GM19467 (cell line): ENCODE data around the gene SNTG2.
"Not testable (repeated sequence)": the region's sequence is repeated elsewhere in the genome, so short reads cannot be mapped to it uniquely, and the experiment has no call there.

Source experiments
- ATAC-seq: cut with Tn5 transposase; IDR thresholded peaks from one replicate; pipeline ENCODE4 v1.9.1; 2021; ENCODE audit warnings: mild to moderate bottlenecking, moderate library complexity; ENCODE audit not compliant: unreplicated experiment

SNTG2 gene

DNA sequence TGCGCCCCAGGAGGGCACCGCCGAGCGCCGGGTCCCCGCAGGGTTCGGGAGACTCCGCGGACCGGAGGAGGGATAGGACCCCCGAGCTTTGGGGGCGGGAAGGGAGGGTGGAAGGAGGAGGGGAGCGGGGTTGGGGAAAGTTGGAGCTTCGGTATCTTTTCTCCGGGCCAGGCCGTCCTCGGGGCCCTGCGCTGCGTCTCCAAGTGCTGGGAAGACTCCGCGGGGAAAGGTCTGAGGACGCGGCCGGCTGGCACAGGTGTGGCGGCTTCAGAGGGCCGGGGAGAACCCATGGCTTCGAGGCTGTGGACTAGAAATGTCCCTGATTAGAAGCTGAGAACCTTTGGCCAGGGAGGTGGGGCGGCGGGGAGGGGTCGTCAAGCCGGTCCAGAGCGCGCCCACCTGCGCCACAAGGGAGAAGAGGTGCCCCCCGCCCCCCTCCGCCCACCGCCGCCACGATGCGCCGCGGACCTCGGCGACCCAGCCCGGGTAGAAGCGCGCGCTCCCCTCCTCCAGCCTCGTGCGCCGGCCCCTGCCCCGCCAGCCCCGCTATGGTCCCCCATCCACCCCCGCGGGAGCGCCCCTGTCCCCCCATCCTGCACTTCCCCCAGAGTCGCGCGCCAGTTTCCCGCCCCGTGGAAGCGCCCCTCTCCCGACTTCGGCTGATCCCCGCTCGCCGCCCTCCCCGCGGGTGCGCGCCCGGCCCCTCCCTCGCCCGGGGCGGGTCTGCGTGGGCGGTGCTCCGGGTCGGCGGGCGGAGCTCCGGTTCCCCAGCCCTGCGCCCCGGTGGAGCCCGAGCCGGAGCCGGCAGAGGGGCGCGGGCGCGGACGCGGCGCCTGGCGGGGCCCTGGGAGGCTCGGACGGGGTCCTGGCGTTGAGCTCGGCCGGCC is at the start of gene SNTG2:
Gene SNTG2 (plus strand): TSS at position 770 of the 887 bp plus-strand sequence. CDS start 148 bp downstream, outside the sequence.
- ATAC-seq, result no peak

DNA sequence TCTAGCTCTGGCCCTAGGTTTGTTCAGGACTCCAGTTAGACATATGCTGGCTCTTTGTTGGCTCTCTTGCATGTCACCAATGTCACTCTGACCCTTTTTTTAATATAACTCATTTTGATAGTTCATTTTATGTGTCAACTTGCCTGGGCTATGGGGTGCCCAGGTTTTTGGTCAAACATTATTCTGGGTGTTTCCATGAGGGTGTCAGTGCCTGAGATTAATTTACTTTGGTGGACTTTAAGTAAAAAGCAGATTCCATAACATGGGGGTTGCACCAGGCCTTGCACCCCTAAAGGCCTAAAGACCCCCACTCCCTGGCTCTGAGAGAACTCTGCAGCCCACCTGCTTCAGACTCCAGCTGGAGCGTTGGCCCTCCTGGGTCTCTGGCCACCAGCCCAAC is 48.1 kb upstream of the SNTG2 start:
- no peak for ATAC-seq

DNA sequence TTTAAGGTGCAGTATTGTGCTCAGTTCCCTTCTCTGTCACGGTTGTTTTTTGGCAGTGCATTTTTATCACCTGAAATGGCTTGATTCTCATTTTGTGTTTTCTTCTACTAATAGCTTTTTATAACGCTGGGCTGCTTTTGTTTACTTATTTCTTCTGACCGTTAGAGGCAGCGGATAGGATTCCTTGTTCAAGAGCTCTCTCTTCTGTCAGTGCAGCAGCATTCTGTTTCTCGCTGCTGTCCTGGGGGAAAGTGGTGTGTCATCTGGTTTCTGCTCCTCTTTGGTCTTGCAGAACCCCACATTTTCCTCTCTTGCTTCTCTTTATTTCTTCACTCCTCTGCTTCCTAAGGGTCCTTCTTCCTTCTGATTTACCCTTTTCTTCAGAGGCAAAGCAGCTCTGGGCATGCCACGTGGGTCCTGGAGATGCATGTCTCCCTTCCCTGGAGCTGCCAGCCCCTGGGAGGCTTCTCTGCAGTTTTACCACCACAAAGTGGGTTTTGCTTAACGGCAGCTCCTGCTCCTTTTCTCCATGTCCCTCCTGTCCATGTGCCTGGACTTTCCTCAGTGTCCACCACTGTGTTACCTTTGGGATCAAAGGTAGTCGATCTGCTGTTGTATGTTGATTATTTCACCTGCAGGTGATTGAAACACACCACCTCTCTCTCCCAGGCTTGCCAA is 47.3 kb upstream of the SNTG2 start:
- no peak for ATAC-seq

DNA sequence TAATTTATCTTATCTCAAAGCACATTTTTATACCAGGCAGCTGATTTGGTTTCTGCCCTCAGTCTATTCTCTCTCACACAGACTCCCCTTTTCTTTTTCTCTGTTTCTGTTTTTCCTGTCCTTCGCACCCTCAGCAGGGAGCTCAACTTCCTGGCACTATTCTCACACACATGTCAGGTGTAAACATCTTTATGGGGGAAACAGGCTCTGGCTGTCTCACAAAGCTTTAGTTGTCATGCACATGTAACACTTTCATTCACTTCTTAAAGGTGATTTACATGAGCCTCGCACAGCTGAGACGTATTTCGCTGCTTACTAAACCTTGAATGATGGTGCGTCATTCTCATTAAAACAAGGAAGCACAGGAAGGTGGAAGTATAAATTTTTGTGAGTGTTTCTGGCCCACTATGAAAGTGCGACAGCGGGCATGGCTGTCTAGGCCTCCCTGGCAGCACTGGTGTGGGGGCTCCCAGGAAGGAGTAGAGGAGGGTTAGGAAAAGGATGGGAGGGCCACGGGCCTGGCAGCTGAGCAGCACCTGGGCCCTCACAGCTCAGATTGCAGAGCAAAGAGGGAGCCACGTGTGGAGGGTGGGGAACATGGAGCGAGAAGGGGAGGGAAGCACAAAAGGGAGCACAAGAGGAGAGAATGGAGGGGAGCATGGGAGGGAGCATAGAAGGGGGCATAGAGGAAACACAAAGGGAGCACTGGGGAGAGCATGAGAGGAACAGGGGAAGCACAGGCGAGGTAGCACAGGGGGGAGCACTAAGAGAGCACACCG is 46.2 kb upstream of the SNTG2 start:
- ATAC-seq, result no peak

DNA sequence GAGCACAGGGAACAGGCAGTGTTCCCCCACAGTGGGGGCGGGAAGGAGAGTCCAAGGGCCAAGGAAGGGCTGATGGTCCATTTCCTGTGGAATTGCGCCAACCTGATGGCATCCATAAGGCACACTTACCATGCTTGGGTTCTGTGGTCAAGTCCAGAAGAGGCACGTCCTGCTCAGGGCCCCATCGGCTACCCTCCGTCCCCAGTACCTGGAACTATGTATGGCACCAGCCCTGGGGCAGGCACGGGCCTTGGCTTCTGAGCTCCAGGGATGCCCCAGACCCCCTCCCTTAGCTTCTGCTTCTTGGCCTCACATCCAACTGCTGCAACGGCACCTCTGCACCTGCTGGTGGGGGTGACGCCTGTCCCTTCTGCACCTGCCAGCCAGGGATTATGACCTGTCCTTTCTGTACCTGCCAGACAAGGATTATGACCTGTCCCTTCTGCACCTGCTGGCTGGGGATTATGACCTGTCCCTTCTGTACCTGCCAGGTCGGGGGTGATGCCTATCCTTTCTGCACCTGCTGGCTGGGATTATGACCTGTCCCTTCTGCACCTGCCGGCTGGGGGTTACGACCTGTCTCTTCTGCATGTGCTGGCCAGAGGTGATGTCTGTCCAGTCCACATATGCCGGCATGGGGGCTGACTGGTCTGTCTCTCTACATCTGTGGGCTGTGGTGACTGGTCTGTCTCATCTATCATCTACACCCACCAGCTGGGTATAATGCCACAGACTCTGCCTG is 45.4 kb upstream of the SNTG2 start:
- no peak for ATAC-seq

DNA sequence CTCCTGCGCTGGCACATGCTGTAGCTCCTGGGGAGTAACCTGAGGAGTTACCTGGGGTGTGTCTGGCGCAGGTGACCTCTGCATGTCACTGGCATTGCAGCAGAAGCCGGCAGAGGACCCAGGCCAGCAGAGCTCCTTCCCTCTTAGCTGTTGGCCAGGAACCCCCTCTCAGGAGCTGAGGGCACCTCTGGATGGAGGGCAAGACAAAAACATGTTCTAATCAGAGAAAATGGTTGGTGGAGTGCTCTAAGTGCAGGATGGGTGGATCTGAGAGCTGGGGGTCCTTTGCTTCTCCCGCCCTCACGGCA is 44.9 kb upstream of the SNTG2 start:
- ATAC-seq, result no peak

DNA sequence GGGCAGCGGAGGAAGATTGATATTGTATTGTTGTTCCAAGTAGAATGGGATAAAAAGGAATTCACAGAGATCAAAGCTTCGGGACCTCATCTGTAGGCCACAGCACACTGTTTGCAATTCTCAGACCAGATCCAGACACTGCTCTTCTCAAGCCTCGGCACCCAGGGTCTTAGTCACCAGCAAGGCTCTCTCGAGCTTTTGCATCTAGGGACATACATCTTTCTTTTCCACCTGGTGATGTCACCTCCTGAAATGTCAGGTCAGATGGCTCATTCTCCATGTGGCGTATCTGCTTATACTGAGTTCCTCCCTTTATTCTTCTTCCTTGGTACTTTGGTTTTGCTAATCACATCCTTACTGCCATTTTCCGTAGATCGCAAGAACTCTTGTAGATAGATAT is 42.9 kb upstream of the SNTG2 start:
- no peak for ATAC-seq

DNA sequence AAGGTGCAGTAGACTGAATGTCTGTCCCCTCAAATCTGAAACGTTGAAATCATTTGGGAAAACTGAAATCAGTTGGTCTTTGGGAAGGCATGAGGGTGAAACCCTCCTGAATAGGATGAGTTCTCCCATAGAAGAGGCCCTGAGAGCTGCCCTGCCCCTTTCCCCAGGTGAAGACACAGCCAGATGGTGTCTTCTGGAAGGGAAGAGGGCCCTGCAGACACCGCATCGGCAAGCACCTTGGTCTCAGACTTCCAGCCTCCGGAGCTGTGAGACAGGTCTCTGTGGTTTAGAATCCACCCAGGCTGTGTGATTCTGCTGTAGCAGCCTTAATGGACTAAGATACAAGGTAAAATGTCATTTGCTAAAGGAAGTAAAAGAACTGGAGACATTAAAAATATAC is 42.1 kb upstream of the SNTG2 start:
- no peak for ATAC-seq

DNA sequence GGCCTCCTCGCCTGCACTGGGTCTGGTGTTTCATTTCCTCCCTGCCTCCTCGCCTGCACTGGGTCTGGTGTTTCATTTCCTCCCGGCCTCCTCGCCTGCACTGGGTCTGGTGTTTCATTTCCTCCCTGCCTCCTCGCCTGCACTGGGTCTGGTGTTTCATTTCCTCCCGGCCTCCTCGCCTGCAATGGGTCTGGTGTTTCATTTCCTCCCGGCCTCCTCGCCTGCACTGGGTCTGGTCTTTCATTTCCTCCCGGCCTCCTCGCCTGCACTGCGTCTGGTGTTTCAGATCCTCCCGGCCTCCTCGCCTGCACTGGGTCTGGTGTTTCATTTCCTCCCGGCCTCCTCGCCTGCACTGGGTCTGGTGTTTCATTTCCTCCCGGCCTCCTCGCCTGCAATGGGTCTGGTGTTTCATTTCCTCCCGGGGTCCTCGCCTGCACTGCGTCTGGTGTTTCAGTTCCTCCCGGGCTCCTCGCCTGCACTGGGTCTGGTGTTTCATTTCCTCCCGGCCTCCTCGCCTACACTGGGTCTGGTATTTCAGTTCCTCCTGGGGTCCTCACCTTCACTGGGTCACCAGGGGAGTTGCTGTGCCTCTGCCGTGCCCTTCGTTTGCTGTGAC is 40.8 kb upstream of the SNTG2 start:
- not testable (repeated sequence) for ATAC-seq

DNA sequence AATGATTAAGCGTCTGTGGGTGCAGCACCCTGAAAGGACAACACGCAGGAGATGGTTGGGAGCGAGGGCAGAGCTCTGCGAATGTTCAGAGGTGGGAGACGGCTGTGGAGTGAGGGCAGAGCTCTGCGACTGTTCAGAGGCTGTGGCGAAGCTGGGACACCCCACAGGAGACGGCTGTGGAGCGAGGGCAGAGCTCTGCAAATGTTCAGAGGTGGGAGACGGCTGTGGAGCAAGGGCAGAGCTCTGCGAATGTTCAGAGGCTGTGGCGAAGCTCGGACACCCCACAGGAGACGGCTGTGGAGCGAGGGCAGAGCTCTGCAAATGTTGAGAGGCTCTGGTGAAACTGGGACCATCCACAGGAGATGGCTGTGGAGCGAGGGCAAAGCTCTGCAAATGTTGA is 40.0 kb upstream of the SNTG2 start:
- ATAC-seq, result no peak

DNA sequence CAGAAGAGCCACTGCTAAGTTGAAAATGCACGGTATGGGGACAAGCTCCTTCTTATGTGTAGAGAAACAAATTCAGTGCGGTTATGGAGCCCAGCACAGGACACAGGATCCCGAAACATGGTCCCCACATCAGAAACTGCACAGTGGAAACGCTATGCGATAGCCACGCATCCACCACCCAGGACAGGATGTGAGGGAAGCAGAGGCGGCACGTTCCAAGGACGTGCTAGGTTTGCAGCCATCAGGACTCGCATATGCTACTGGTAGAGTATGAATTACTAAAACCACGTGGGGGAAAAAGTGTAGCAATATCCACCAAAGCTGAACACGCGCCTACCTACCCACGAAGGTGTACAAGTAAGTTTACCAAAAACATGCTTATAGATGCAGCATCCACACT is 34.7 kb upstream of the SNTG2 start:
- ATAC-seq, result no peak

DNA sequence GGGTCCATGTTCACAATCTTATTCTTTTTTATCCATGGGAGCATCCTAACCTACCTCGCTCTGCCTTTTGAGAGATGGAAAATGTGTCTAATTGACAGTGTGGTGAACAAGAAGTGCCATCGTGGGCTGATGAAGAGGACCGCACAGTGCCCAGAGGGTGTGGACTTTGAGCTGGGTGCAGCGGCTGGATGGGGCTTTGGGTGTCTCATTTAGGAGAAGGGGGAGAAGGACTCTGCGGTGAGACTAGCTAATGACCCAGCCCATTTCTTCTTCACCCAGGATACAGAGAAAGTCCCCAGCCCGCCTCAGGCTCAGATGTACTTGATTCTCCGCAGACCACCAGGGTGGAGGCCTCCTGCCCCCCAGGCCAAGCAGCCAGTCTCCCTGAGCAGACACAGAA is 33.7 kb upstream of the SNTG2 start:
- no peak for ATAC-seq

DNA sequence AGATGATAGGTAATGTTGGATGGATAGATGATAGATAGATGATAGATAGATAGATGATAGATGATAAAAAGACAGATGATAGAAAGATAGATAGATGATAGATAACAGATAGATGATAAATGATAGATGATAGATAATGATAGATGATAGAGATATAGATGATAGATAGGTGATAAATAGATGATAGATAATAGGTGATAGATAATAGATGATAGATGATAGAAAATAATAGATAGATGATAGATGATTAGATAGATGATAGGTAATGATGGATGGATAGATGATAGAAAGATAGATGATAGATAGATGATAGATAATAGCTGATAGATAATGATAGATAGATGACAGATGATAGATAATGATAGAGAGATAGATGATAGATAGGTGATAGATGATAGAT is 31.0 kb upstream of the SNTG2 start:
- no peak for ATAC-seq

DNA sequence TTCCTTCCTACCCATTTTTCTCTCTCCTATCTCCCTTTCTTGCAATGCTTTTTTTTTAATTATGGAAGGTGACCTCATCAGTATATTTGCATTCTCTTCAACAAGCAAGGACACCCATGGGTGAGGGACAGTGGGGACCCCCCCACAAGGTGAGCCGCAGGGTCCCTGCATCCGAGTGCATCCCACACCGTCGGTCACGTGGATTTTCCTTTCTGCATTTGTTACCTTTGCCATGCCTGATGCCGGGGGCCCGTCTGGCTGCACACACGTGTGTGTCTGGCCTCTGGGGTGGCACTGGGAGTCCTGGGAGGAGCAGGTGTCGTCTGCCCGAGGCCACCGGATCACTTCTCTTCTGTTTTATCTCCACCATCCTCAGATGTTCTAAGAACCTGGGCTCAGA is 30.1 kb upstream of the SNTG2 start:
- no peak for ATAC-seq

DNA sequence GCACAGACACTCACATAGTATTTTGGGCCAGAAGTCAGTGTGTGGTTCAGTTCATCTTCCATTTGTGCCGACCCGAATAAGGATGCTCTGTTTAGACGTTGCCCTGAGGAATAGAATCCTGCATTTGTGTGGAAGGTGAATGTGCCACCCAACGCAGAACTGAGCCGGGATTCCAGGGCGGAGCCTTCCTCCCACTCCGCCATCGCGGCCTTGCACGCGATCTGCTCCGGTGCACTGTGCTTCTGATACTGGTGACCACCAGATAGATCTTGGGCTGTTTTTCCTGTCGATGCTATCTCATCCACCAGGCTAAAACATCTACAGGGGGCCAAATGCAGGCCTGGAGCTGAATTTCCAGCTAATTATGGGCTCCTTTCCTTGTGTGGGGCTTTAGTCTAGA is 29.6 kb upstream of the SNTG2 start:
- ATAC-seq, result no peak

DNA sequence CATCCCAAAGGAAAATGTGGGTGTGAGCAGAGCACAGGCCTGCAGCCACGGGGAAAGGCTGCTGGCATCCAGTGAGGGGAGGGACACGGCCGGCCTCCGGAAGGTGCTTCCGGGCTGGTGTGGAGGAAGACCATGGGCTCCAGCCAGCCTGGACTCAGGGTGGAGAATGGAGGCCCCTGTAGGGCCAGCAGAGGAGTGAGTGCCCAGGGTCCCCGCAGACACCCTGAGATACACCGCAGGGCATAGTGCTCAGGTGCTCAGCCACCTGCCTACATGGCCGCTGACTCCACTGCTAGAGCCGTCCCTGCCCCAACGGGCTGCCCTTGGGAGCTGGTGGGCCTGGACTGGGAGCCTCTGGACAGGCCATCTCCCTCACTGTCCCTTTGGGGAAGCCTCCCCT is 28.5 kb upstream of the SNTG2 start:
- ATAC-seq, result no peak

DNA sequence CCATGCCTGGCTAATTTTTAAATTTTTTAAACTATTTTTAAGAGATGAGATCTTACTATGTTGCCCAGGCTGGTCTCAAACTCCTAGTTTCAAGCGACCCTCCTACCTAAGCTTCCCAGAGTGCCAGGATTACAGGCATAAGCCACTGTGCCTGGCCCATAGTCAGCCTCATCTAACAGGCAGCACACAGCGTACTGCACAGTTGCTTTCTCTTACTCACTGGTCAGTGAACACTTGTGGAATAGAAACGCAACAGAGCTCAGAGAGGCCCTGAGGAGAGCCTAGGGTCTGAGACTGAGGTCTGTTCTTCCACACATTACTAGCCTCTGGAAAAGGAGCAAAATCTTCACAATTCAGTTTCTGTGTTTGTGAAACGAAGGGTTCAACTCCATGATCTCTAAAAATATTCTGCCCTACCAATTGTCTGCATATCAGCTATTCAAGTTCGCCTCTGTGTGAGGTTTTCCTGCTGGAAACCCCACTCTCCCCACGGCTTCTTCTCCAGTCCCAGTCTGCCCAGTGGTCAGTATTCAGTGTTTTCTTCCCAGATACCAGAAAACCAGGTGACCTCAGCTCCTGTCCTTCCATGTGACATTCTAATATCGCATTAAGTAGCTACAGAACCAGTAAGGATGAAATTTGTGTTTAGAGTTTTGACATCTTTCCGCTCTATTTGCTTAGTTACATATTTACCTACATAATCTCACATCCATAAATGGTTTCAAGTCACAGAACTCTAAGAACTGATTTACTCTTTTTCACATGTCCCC is 26.6 kb upstream of the SNTG2 start:
- no peak for ATAC-seq

DNA sequence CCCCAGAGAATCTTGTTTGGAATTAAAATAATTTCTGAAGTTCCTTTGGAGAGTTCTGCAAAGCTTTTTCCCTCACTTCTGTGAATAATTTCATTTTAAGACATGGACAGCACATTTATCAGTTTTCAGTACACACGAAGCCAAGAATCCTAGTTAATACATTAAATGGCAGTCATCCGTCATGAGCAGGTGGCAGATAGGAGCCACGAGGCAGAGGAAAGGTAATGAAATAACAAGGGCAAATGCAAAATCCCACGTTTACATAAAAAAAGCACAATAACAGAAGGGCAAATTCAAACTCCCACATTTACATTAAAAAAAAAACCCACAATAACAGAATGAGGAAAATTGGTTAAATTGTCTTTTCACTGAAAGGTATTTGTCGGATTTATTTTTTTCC is 25.9 kb upstream of the SNTG2 start:
- no peak for ATAC-seq

DNA sequence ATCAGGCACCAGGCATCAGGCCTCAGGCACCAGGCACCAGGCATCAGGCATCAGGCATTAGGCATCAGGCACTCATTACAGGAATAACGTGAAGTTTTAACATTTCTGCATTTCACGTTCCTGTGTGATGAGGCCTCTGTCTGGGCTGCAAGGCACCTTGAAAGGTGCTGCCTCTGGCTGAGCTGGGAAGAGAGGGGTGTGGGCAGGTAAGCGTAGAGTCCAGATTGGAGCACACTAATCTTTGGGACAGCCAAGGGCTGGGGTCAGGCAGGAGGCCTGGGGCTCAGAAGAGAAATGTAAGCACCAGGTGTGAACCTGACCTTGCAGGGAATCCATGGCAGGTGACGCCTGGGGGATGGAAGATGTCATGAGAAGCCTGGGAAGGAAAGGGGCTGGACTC is 25.3 kb upstream of the SNTG2 start:
- ATAC-seq, result no peak

DNA sequence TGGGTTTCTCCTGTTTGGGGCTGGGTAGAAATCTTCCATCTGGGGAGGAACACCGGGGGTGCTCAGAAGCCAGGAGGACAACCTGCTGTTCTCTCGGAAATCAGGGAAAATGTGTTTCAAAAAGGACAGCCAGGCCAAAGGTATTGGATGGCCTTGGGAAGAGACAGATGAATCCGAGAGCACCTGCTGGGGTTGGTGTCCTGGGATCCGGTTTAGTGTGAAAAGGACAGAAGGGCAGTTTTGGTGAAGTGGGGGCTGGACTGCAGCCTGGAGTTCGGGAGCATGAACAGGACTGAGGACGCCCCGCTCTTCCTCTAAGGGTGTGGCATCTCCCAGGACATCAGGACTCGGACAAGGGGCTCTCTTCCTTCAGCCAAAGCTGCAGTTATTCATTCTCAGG is 24.9 kb upstream of the SNTG2 start:
- no peak for ATAC-seq
